Left ventricle myocardium inferior (tissue), 1 donor: ENCODE measurements around the gene TIMM23. TPM values are rescaled to one million over a fixed set of nuclear protein-coding genes. Genes with fewer than 3 reads are reported as not detected.
"Not testable (repeated sequence)": the region's sequence is repeated elsewhere in the genome, so short reads cannot be mapped to it uniquely, and the experiment has no call there.

Experiments used
- DNase-seq: peaks from one replicate; pipeline ENCODE4 v3.0.0-alpha.2; 2020
- H3K27ac ChIP-seq: fragments of 200-600 bp; replicated peaks from 2 replicates; pipeline ENCODE4 v1.8.0; 2021
- H3K27me3 ChIP-seq: fragments of 200-600 bp; 2 replicates; pipeline ENCODE4 v1.8.0; 2021; ENCODE audit warnings: low read depth
- H3K36me3 ChIP-seq: fragments of 200-600 bp; 2 replicates; pipeline ENCODE4 v1.8.0; 2021
- H3K4me1 ChIP-seq: fragments of 200-600 bp; 2 replicates; pipeline ENCODE4 v1.8.0; 2021
- H3K4me3 ChIP-seq: fragments of 200-600 bp; 2 replicates; pipeline ENCODE4 v1.8.0; 2021; ENCODE audit warnings: mild to moderate bottlenecking, moderate library complexity
- H3K9me3 ChIP-seq: fragments of 200-600 bp; replicated peaks from 2 replicates; pipeline ENCODE4 v1.8.0; 2021
- CTCF ChIP-seq: fragments of 200-600 bp; IDR thresholded peaks from 2 replicates; pipeline ENCODE4 v1.8.0; 2021; ENCODE audit warnings: antibody characterized with exemption, mild to moderate bottlenecking, borderline replicate concordance
- intact Hi-C: fragments of 100-400 bp; cut with micrococcal nuclease; formaldehyde crosslinking; loops from one replicate; pipeline ENCODE4 v1.11.0; 2022
- total RNA-seq: library from RNA; stranded (reverse); fragmentation: NEBNext Ultra II Directional; extraction: Animal tissue kit (Norgen Biotek cat#: 25700); gene quantifications from one replicate; pipeline ENCODE4 v1.2.1, GENCODE V29; 2021
- donor health status: DM: no; HTN: yes; CAD: no; lungs with severe emphysema.

Gene TIMM23
- total RNA-seq, 1 donor from 2014 or later: 83.5 TPM

GRCh38 chr10:46037107-46037825, 65.0 kb downstream of the TIMM23 start:
- Histone ChIP-seq H3K4me1 (peaks cover 4% of the 10 kb centered on the region), H3K9me3 (no peaks in the 10 kb centered on the region), H3K4me3 (no peak overlapping the region), H3K36me3 (no peaks in the 10 kb centered on the region), H3K27ac (no peak overlapping the region), H3K27me3 (peaks cover 18% of the 10 kb centered on the region)
- intact Hi-C loops: no loop called here
- no peak for DNase-seq
- no peak for TF ChIP-seq CTCF

GRCh38 chr10:46040004-46040403, 67.7 kb downstream of the TIMM23 start:
- Histone ChIP-seq H3K36me3 (no peaks in the 10 kb centered on the region), H3K27ac (no peak overlapping the region), H3K4me3 (no peak overlapping the region), H3K4me1 (no peaks in the 10 kb centered on the region), H3K27me3 (peaks cover 21% of the 10 kb centered on the region), H3K9me3 (no peaks in the 10 kb centered on the region)
- no peak for DNase-seq
- intact Hi-C loops: no loop called here
- no peak for TF ChIP-seq CTCF

GRCh38 chr10:46042527-46042926, 70.2 kb downstream of the TIMM23 start:
- no peak for TF ChIP-seq CTCF
- Histone ChIP-seq H3K4me1 (no peaks in the 10 kb centered on the region), H3K9me3 (no peaks in the 10 kb centered on the region), H3K36me3 (no peaks in the 10 kb centered on the region), H3K27me3 (peaks cover 33% of the 10 kb centered on the region), H3K27ac (no peak overlapping the region), H3K4me3 (no peak overlapping the region)
- no peak for DNase-seq
- intact Hi-C loops: no loop called here

GRCh38 chr10:46046261-46046660, 74.0 kb downstream of the TIMM23 start, which contains the start of gene MSMB:
Gene MSMB, minus strand, starts transcription at chr10:46046269. Its CDS starts 32 bp downstream, at chr10:46046237.
- H3K36me3 ChIP-seq: no peaks in the 10 kb centered on the region
- intact Hi-C loops: no loop called here

GRCh38 chr10:46048152-46048551, 75.9 kb downstream of the TIMM23 start:
- intact Hi-C loops: no loop called here

More at GRCh38 chr10:46046261-46046660, 74.0 kb downstream of the TIMM23 start, which contains the start of gene MSMB:
- Histone ChIP-seq H3K4me1 (no peaks in the 10 kb centered on the region), H3K9me3 (no peaks in the 10 kb centered on the region), H3K27ac (no peak within 1 kb of the TSS), H3K27me3 (peaks cover 60% of the 10 kb centered on the region), H3K4me3 (no peak within 1 kb of the TSS)
- no peak for TF ChIP-seq CTCF
- no peak for DNase-seq

GRCh38 chr10:46049497-46049831, 77.2 kb downstream of the TIMM23 start:
- H3K4me1 ChIP-seq, H3K4me3 ChIP-seq, H3K27ac ChIP-seq, intact Hi-C loops, H3K9me3 ChIP-seq, DNase-seq, H3K36me3 ChIP-seq: not testable (repeated sequence)
- H3K27me3 ChIP-seq: peaks cover 68% of the 10 kb centered on the region

More at GRCh38 chr10:46048152-46048551, 75.9 kb downstream of the TIMM23 start:
- no peak for DNase-seq
- H3K36me3 ChIP-seq: no peaks in the 10 kb centered on the region
- H3K27me3 ChIP-seq: peaks cover 68% of the 10 kb centered on the region
- H3K4me3 ChIP-seq: no peak overlapping the region
- TF ChIP-seq CTCF: no peak
- H3K9me3 ChIP-seq: no peaks in the 10 kb centered on the region
- H3K4me1 ChIP-seq: no peaks in the 10 kb centered on the region
- no peak overlapping the region for H3K27ac ChIP-seq
